ENCODE measurements around the gene NOX4. TPM values are rescaled to one million over a fixed set of nuclear protein-coding genes. Genes with fewer than 3 reads are reported as not detected.

Gene NOX4
- total RNA-seq, 1 donor from 2014 or later, result 11.5 TPM

Other genes starting within 250 kb of the NOX4 start
- not detected for gene TRIM77, start 218.9 kb upstream of the NOX4 start, total RNA-seq (ENCODE audit: unreplicated experiment)

All from endothelial cell (in vitro differentiated cells).